NCI-H748 treated with DMSO at 0.1 percent for 48 hours (cell line): ENCODE measurements around the gene DTX1.
"Not testable (repeated sequence)": the region's sequence is repeated elsewhere in the genome, so short reads cannot be mapped to it uniquely, and the experiment has no call there.

Experiments
- DNase-seq: peaks from one replicate; lab custom pipeline; 2025; lab: John Stamatoyannopoulos, UW

The DTX1 gene

DNA sequence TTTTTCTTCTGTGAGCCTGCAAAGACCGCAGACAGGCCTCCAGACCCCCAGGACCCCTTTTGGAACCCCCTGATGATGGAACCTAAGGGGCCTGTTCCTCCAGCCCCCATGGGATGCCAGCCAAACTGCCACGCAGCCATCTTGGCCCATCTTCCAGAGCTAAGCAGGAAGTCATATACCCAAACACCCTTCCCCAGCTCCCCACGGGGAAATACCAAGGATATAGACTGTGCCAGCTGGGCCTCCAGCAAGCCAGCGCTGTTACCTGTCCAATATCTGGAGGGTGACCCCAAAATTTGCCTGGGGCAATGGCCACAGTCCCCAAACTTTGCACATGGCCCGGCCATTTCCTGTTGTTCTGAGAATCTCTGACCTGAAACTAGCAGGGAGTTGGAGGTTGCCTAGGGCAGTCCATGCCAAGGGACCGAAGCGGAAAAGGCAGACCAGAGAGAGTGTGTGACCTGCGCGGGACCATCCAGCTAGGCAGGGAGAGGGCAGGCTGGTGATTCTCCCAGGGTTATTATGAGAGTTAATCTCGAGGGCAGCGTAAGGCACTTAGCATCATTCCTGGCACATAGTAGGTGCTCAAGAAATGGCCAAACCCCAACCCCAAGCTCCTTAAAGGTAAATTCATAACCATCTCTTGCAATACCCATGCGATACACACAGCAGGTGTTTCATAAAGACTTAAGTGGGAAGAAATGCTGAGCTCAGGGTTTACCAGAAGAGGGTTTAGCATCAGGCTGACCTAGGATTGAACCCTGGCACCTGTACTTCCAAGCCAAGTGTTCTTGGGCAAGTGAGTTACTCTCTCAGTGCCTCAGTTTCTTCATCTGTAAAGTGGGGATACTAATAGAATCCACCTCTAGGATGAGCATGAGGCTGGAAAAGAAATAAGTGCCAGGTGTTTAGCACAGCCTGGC is 81.6 kb downstream of the DTX1 start:
- no peak for DNase-seq

DNA sequence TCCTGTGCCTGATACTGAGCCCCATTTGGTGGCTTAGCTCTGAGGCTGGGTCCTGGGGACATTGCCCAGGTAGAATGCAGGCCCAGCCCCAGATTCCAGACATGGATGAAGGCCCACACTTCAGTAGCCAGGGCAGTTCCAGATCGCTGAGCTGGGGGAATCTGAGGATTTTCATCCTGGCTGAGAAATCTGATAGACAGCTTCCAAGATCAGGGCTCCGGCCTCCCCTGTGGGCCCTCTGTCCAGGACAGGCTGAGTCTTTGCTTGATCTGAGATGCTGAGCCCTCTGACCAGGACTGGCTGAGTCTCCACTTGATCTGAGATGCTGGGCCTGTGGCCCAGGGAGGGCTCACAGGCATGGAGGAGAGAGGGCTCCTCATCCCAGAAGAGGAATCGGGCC is 82.3 kb downstream of the DTX1 start:
- no peak for DNase-seq

DNA sequence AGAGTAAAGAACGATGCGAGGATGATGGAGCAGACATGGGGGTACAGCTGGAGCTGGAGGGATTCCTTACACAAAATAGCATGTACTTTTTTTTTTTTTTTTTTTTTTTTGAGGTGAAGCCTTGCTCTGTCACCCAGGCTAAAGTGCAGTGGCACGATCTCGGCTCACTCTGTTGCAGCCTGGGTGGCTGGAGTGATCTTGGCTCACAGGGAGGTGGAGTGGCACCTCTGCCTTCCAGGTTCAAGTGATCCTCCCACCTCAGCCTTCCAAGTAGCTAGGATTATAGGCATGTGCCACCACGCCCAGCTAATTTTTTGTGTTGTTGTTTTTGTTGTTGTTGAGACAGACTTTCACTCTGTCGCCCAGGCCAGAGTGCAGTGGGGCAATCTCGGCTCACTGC is 84.2 kb downstream of the DTX1 start:
- DNase-seq: no peak

DNA sequence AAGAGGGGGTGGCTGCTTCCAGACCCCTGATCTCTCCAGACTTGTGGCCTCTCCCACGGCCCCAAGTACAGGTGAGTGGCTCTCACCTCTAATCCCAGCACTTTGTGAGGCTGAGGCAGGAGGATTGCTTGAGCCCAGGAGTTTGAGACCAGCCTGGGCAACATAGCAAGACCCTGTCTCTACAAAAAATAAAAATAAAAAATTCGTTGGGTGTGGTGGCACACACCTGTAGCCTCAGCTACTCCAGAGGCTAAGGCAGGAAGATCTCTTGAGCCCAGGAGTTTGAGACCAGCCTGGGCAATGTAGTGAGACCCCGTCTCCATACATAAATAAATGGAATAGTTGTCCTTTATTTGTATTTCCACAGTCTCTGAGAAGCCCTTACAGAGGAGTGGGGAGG is 85.2 kb downstream of the DTX1 start:
- not testable (repeated sequence) for DNase-seq

DNA sequence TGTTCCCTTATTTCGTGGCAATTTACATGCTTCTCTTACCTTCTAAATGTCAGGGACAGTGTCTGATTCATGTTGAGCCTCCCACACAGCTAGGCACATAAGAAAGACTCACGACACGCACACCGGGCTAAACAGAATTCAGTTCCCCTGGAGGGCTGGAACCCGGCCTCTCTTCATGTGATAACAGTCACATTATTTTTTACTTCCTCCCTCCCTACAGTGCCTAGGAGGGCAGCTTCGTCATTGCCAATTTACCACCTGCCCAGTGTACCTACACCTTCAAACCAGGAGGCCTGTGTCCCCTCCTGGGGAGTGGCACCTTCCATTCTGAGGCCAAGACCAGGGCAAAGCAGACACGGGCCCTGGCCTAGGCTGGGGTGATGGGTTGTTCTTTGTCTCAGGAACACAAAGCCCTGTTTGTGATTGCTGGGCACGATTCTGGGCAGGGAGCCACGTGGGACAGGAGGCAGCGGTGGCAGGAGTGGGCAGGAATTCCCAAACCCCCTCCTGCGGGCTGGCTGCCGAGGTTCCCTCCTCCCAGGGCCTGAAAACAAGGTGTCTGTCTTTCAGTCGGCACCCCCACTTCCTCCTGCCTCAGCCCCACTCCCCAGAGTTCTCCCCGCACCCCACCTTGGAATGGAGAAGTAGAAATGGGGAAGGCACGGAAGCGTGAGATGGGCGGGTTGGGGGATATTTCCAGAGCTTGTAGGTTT is 85.8 kb downstream of the DTX1 start:
- no peak for DNase-seq

DNA sequence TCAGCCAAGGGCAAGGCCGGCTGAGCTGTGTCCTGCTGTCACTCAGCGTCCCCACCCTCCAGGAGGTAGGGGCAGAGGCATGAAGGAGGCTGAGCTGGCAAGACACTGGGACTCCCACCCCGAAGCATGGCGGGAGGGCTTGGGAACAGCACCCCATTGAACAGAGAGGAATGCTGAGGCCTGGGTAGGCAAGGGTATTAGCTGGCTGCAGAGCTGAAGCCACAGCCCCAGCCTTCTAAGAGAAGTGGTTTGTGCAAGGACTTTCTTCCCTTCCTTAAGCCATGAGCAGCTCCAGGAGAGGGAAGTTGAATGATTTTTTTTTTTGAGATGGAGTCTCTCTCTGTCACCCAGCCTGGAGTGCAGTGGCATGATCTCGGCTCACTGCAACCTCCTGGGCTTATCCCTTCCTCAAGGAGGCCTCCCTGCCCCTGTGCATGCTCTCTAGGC is 86.4 kb downstream of the DTX1 start:
- DNase-seq: no peak

DNA sequence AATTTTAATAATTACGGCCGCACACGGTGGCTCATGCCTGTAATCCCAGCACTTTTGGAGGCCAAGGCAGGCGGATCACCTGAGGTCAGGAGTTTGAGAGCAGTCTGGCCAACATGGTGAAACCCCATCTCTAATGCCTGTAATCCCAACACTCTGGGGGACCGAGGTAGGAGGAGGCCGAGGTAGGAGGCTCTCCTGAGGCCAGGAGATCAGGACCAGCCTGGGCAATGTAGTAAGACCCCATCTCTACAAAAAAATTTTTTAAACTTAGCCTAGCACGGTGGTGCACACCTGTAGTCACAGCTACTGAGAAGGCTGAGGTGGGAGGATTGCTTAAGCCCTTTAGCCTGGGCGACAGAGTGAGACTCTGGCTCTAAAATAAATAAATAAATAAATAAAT is 87.4 kb downstream of the DTX1 start:
- DNase-seq: no peak

DNA sequence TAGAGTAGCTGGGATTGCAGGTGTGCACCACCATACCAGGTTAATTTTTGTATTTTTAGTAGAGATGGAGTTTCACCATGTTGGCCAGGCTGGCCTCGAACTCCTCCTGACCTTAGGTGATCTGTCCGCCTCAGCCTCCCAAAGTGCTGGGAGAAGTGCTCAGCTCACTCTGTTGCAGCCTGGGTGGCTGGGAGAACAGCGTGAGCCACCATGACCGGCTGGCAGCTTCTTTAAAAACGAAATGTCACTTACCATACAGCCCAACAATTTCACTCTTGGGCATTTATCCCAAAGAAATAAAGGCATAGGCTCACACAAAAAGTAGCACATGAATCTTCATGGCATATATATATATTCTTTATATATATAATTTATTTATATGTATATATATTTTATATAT is 88.3 kb downstream of the DTX1 start:
- no peak for DNase-seq

DNA sequence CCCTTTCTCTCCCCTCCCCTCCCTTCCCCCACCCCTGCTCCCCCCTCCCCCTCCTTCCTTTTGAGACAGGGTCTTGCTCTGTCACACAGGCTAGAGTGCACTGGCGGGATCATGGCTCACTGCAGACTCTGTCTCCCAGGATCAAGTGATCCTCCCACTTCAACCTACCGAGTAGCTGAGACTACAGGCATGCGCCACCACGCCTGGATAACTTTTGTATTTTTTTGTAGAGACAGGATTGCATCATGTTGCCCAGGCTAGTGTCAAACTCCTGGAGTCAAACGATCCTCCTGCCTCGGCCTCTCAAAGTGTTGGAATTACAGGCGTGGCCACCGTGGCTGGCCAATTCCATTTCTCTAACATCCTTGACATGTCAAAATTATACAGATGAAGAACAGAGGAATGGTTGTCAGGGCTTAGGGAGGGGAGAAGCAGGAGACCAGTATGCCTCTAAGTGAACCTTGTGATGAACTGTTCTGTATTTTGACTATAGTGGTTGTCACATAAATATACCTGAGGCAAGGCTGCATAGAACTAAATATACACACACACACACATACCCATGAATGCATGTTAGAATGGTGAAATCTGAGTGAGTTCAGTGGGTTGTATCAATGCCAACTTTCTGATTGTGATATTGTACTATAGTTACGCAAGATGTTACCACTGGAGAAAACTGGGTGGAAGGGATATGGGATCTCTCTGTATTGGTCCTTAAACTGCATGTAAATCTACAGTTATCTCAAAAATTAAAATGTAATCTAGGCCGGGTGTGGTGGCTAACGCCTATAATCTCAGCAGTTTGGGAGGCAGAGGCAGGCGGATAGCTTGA is 89.4 kb downstream of the DTX1 start:
- DNase-seq: no peak

DNA sequence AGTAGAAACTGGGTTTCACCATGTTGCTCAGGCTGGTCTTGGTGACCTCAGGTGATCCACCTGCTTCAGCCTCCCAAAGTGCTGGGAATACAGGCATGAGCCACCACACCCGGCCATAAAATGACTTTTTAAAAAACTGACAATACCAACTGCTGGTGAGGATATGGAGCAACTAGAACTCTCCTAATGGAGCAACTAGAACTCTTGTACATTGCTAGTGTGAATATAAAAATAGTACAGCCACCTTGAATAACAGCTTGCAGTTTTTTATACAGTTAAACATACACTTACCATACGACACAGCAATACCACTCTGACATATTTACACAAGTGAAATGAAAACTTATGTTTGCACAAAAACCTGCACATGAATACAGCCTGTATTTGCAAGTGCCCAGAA is 90.5 kb downstream of the DTX1 start:
- DNase-seq: no peak
